ENCODE data around the gene MGAT5B. TPM values are rescaled to one million over a fixed set of nuclear protein-coding genes. Genes with fewer than 3 reads are reported as not detected.

MGAT5B gene
- total RNA-seq, 4 donors from 2014 or later = 0.12 to 0.63 TPM; not detected in 2

DNA sequence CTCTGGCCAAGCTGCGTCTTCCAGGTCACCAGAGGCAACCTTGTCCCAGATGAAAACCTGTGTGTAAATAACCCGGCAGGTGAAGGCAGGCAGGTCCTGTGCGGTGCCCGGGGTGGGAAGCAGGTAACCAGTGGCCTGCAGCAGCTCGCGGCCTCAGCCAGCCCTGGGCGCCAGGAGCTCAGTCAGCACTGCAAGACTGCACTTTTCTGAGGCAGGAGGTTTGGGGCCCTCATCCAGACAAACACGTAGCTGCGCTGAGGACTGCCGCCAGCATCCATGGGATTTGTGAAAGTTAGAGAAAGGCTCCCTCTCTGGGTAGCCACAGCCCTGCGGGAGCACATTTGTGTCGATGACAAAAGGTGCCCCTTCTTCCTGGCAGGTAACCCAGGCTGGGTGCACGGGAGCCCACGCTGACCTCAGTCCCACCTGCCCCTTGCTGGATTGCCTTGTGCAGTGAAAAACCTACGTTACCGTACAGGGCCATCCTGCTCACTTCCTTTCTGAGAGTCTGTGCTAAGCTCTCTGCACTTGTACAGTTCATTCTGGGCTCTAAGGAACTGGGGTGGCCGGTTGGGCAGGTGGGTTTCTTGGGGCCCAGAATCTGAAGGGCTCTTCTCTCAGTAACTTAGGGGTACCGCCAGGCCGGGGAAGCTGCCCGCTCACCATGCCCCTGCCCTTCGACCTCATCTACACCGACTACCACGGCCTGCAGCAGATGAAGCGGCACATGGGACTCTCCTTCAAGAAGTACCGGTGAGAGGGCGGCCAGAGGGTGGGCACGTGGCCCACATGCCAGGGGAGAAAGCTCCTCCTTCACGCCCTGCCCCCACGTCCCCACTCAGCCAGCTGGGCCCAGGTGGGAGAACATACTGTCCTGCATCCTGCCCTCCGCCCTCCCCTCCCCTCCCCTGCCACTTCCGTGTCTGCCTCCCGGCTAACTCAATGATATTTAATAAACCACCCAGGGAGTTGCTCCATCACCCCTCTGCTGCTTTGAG is 56.4 kb downstream of the MGAT5B start:
- TF ChIP-seq CTCF (IDR thresholded peaks at IDR 0.05) = no peak
- ATAC-seq (ENCODE audit: low FRiP score) (no peak), DNase-seq (ENCODE audit: low spot score) (no peak)

GRCh38 chr17:76925441-76925891 is 57.3 kb downstream of the MGAT5B start:
- DNase-seq (ENCODE audit: low spot score) = no peak
- no peak for TF ChIP-seq CTCF (IDR thresholded peaks at IDR 0.05)
- ATAC-seq (ENCODE audit: low FRiP score) = no peak

DNA sequence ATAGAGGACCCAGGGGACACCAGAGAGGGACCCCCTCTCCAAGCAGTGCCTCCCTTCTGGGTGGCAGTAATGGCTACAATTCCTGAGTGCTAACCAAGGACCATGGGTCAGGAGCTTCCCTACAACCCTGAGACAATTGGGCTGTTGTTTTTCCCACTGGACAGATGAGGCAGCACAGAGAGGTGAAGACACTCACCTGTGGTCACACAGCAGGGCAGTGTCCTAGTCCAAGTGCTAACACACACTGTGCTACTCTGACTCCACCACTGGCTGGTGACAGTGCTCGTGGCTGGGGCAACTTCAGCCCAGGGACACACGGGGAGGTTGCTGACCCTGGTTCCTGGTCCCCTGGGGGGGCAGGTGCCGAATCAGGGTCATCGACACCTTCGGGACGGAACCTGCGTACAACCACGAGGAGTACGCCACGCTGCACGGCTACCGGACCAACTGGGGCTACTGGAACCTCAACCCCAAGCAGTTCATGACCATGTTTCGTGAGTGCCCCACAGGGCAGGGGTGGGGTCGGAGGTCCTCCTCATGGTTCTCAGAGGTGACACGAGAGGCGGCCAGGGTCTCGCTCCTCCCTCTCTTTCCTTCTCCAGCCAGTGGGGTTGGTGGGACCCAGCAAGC is 58.1 kb downstream of the MGAT5B start:
- ATAC-seq (ENCODE audit: low FRiP score) (no peak), DNase-seq (ENCODE audit: low spot score) (no peak)
- TF ChIP-seq CTCF (IDR thresholded peaks at IDR 0.05) = no peak

- DNase-seq (ENCODE audit: low spot score) = no peak
- TF ChIP-seq CTCF (IDR thresholded peaks at IDR 0.05) = no peak
Measured at GRCh38 chr17:76927577-76927976, 59.4 kb downstream of the MGAT5B start.

DNA sequence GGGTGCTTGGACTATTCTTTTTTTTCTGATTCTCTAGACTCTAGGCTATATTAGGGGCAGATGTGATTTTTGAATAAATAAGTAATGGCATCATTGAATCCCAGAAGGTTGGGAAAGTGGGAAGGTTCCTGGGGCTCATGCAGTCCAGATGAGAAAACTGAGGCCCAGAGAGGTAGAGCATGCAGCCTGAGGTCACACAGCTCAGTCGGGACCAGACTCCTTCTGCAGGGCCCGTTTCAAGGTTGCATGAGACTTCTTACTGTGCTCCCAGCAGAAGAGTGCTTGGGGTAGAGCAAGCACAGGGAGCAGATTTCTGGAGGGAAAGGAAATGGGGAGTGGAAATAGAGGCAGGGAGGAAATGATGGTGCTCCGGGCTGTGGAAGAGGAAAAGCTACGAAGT is 59.8 kb downstream of the MGAT5B start:
- ATAC-seq (ENCODE audit: low FRiP score) (no peak), DNase-seq (ENCODE audit: low spot score) (no peak)
- no peak for TF ChIP-seq CTCF (IDR thresholded peaks at IDR 0.05)

More at GRCh38 chr17:76927577-76927976, 59.4 kb downstream of the MGAT5B start:
- no peak for ATAC-seq (ENCODE audit: low FRiP score)

- ATAC-seq (ENCODE audit: low FRiP score) (no peak), DNase-seq (ENCODE audit: low spot score) (no peak)
- TF ChIP-seq CTCF (IDR thresholded peaks at IDR 0.05) = no peak
Measured at GRCh38 chr17:76929148-76929547, 60.9 kb downstream of the MGAT5B start.

Data from omental fat pad (tissue), 4 donors.